ENCODE measurements around the gene PLD4.

Gene PLD4

DNA sequence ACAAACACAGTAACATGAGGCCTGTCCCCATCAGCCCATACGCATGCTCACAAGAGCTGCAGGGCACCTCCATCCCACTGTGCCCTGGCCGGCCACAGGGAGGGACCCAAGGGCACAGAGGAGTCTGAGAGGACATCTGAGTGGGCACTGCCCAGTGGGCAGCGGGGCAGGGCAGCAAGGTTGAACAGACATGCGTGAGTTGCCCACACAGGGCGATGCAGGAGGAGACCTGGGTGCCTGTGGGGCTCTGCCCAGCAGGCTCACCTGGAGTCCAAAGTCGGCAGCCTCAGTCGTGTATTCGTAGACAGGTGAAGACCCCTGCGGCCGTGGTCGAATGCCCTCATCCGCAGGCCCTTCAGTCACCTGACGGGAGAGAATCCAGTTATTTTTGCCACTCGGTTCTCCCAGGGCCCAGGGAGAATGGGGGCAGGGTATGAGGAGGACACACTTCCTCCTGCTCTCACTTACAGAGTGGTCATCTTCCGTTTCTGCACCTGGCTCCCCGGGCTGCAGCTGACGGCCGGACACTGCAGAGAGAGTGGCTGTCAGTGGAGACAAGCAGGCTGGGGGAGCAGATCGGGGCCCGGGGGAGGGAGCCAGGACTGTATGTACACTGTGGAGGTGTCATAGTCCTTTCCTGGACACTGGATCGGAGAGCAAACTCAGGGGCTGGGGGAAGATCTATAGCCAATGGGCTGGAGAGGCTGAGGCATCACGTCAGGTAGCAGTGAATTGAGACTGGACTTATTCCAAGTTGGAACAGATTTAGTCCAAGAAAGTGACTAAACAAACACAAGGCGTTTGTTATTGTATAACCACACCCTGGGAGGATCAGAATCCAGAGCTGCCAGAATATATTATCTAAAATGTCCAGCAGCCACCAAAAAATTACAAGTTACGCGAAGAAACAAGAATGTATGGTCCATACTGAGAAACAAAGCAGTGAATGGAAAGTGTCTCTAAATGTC lies 32.8 kb downstream of the PLD4 start:
- DNase-seq = no peak

DNA sequence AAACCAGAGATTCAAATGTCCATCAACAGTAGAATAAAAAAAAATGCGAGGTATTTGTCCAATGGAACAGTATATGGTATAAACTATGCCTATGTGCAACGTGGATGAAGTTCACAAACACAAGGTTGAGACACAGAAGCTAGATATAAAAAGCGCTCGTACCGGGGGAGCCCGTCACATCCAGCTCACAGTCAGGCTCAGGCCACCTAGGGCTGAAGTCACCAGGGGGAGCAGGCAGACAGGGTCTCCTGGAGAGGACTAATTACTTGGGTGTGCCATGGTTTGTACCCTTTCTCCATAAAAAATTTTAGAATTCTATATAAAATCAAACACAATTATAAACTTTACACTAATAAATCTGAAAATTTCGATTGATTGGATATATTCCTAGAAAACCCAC lies 39.9 kb downstream of the PLD4 start:
- no peak for DNase-seq

DNA sequence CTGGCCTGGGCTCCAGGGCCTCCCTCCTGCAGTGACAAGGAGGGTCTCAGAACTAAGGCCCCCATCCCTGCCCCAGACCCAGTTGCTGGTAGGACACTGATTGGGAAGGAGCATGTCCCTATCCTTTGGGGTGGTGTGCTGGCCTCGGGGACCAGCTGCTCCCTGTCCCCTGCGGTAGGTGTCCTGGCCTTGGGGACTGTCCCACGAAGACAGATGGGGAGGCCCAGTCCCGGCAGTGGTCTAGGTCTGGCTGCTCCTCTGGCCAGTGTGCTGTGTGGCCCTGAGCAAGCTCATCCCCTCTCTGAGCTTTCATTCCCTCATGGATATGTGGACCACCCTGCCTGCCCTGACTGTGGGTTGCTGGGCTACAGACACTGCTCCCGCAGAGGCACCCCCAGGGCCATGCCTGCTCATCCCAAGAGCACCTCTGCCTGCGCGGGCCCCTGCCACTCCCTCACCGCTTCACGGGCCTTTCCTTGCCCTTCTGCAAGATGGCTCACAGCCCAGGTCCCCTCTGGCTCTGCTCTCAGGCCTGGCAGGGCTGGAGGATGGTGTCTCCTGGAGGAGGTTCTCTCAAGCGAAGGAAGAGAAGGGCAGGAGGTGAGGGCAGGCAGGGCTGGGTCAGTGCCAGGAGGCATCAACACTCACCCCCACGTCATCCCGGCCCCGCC lies 41.0 kb downstream of the PLD4 start:
- no peak for DNase-seq

DNA sequence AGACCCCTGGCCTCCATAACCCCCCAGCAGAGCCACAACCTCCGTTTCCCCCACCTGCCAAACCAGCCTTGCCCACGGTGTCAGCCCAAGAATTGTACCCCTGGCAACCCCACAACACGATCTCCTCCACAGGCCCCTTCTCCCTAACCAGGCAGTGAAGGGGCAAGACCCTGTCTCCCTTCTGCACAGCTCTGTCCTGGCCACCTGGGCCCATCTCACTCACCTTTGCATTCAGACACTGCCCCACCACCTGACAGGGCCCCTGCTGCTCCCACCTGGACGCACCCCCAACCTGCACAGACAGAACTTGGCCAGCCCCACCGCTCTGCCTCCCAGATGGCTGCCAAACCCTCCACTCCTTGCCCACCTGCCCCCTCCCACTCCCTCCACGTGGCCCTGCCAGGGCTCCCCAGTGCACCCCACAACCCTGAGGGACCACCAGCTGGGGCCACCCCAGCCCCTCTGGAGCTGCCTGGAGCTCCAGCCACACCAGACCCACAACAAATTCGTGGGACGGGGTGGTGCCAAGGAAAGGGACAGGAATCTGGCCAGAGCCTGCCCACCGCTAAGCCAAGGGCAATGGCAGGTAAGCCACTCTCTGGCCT lies 41.7 kb downstream of the PLD4 start:
- DNase-seq = no peak

DNA sequence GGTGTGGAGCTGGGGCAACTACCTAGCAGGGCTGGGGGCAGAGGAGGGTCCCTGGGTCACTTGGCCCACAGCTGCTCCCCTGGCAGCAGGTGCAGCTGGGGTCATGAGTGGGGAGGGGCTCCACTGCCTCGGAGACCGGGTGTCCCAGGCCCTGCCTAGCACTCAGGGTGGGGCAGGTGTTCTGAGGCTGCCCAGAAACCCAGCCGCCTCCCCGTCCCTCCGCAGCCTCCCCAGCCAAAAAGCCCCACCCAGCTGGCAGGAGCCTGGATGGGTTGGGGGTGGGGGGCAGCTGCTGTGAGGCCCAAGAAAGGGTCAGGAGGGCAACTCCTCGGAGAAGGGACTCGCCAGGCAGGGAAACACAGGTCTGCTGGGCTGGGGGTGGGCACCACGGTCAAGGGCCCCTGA lies 42.3 kb downstream of the PLD4 start:
- no peak for DNase-seq

DNA sequence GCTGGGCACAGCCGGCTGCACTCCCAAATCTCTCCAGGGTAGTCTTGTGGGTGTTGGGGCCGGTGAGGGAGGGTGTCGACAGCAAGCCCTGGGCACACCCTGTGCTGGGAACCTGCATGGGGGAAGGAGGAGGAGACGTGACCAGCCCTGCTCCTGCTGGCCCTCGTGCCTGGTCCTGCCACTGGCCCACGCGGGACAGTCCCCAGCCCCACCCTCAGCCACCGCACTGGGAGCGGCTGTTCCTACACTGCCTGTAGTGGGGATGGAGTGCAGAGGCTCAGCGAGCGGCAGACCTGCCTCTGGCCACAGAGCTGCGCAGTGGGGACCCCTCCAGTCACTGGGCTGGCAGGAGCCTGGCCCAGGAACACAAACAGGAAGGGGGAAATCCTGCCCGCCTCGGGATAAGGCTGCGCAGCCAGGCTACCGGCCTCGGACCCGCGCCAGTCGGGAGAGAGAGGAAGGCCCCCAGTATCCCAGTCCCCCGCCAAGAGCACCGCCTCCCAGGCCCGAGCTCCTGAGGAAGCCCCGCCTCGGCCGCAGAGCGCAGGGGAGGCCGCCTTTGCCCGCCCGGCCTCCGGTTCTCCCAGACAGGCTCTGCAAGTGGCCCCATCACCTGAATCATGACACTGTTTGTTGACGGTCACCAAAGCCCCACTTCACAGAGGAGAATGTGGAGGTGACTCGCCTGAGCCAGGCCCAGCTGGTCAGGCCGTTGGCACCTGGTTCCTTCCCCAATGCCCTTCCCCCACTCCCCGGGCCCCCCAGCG lies 42.9 kb downstream of the PLD4 start:
- no peak for DNase-seq

DNA sequence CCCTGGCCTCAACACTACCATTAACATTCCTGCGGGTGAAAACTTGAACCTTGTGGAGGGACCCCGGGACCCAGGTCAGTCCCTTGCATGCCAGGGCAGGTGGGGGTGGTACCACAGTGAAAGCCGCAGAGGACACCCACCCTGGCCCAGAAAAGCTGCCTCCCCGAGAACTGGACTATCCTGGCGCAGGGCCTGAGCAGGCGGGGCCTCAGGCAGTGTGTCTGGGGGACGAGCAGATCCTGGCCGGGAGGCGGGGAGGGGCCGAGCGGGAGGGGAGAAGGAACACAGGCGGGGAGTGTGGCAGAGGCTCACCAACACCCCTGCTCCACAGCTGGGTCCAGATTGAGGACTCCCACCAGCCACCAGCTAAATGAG lies 43.5 kb downstream of the PLD4 start:
- no peak for DNase-seq

DNA sequence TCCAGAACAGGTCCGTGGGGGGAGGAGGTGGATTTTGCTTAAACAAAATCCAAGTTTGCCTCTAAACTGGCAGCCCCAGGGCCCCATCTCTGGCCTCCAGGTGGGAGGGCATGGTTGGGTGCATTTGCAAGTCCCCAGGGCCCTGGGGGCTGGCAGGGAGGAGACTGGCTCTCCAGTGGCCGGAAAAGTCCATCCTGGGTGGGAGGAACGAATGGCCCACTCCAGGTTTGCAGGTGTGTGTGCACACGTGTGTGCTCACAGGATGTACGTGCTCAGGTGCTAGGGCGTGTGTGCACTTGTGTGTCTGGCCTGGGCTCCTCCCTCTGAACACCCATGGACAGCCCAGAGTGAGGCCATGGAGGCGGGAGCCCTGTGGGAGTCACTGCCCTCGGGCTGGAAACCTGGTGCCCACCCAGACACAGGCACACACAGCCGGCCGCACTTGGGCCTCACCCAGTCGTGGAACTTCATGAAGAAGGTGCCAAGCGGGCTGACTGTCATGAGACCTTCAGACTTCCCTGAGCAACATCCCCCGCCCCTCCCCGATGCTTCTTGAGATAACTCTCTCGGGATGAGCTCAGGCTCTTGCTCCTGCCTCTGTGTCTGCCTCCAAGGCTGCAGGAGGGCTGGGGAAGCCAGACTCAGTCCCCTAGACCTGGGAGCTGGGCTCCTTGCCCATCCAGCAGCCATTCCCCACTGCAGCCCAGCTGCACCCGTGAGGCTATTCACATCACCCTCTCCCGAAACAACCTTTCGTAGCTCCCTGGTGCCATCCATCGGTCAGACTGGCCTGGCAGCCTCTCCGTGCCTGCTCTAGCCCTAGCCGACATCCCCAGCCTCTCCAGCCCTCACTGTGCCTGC lies 44.1 kb downstream of the PLD4 start:
- DNase-seq = no peak

DNA sequence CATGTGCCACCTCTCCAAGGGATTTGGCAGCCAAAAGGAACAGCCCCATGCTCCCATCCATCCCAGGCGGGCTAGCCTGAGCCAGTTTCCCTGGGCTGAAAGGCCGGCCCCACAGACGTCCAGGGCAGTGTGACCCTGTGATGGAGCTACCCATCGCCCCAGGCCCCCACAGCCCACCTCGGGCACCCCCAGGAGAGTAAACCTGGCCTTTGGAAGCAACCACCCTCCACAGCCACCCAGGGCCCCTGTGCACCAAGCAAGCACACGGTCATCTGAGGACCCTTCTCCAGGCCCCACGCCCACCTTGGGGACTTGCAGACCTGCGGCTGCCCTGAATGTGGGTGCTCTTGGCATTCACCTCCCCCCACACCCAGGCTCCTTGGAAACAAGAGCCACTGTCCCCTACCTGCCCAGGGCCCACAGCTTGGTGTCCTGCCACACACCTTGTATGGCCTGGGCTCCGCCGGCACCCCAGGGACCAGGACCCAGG lies 45.1 kb downstream of the PLD4 start:
- no peak for DNase-seq

DNA sequence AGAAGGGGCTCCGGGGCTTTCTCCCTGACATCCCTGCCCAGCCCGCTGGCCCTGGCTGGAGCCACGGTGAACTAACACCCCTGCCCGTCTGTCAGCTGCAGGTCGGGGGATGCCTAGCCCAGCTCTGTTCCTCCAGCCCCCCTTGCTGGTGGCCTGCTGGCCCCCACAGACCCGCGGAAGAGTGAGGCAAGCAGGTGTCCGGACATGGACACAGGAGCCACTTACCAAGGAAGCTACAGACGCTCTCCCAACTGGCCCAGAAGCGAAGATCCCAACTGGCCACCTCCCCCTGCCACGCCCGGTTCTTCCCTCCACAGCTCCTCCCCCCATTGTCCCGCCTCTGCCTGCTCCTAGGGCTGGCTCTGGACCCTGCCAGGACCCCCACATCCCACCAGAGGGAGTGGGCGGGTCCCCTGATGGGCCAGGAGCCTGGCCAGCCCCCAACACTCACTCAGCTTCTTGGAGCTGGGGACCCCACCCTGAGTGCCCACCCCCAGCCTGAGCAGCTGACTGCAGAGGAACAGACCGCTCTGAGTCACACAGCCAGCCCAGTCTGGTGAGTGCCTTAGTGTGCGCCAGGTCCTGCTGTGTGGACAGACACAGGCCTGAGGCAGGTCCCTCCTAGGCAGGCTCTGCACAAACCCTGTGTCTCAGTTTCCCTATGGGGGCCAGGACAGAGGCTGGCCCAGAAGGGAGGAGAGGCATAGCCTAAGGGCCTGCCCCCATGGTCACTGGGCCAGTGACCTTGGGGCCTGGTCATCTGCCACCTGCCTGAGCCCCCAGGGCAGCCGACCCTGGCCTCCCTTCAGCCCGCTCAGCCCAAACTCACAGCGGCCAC lies 45.8 kb downstream of the PLD4 start:
- DNase-seq = no peak

DNA sequence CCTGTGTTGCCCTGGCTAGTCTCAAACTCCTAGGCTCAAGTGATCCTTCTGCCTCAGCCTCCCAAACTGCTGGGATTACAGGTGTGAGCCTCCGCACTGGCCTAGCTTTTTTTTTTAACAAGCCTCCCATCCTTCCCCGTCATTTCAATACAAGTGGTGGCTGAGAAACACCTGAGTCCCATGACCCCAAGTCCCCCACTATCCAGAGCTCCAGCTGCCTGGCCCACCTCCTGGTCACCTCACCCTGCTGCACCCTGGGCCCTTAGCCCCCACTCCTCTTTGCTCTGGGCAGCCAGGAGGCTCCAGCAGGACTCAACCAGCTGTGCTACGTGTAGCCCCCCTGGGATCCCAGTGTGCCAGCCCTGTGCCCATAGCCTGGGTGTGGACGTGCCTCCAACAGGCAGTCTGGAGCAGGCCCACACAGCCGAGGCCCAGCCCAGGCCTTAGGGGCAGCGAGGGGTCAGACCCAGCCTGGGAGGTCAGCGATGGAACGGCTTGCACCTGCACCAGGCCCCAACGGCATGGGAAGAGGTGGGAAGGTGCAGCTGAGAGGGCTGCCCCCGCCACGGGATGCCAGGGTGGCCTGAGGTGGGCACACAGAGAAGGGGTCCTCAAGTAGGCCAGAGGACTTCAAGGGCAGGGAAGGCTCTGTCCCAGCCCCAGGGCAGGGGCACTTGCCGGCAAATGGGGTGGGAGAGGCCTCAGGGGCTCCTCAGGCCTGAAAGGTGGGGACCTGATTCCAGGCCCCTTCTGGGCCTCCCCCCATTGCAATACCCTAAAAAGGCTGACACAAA lies 47.0 kb downstream of the PLD4 start:
- no peak for DNase-seq

DNA sequence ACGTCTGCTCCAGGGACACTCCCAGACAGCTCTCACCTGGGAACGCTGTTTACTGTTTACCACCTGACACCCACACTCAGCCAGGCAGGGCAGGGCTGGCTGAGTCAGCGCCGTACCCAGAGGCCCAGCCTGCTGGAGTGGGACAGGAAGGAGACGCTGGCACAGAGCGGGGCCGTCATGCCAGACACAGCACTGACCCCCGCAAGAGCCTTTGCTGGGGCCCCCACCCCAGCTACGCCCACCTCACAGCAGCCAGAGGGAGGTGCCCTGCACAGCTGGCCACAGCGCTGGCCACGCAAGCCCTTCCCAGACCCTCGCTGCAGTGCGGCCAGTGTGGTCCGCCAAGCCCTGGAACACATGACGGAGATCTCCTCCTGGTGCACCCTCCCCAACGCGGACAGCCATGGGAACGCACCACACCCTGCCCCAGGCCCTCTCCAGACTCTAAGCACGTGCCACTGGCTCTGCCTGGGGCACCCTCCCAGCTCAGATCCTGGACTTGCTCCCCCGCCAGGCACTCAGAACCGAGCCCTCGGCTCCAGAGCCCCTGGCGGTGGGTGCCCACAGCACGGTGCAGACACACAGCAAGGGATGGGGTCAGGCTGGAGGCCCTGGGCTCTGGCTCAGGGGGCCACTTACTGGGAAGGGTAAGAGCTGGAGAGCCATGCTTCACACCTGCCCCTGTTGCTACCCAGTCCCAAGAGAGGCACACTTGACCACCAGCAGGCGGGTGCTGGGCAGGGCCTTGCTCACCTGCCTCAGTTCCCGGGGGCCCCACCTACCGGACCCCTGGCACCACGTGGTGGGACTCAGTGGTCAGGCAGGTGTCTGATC lies 47.8 kb downstream of the PLD4 start:
- no peak for DNase-seq

DNA sequence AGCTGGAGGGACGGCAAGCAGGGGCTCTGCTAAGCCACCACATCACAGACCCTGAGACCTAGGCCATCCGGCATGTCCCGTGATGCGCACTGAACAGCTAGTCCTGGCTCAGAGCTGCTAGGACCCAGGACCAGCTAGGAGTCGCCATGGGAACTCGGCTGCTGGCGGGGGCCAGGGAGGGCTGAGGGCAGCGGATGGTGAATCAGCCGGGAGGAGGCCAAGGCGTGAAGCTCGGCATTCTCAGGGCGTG lies 48.4 kb downstream of the PLD4 start:
- DNase-seq = no peak

DNA sequence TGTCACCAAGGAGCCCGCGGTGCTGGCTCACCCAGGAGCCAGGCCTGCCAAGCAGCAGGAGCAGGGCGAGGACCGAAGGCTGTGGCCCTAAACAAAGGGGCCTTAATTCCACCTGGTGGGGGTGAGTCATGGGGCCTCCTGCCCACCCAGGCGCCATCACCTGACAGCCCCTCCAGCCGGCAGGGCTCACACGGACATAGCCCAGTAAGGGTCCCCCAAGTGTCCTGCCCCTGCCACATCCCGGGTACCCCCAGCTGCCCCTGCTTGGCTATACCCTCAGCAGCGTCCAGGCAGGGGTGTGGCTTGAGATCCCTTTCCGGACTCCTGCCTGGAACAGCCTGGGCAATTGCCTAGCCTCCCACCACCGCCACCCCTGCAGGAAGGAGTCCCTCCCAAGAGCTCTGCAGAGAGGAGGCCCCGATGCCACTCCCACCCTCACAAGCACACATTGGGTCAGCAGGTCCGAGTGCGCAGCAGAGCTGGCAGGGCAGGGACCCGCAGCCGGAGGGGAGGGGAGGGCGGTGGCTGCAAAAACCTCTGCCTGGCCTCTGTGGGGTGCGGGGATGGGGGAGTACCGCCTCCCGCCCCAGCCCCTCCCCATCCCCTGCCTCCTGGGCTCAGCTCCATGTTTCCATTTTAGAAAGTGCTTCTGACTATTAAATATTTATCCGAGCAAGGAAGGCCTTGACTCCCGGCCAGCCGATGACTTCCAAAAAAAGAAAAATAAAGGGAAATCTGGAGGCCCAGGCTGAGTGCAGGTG lies 48.9 kb downstream of the PLD4 start:
- DNase-seq = no peak

DNA sequence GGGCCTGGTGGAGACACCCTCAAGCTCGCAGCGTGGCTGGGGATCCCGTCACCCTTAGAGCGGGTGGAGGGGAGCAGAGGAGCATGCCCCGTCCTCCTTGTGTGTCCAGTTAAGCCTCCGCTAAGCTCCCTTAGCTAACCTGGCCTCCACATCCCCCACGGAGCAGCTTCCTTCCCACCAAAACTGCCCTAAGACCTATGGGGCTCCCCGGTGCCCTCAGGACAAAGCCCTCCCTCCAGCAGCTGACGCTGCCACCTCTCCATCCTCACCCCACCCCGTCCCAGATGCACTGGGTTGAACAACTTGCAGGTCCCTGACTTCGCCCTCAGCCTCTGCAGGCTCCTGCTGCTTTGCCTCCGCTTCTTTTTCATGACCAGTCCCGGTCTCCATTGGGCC lies 49.5 kb downstream of the PLD4 start:
- DNase-seq = no peak

DNA sequence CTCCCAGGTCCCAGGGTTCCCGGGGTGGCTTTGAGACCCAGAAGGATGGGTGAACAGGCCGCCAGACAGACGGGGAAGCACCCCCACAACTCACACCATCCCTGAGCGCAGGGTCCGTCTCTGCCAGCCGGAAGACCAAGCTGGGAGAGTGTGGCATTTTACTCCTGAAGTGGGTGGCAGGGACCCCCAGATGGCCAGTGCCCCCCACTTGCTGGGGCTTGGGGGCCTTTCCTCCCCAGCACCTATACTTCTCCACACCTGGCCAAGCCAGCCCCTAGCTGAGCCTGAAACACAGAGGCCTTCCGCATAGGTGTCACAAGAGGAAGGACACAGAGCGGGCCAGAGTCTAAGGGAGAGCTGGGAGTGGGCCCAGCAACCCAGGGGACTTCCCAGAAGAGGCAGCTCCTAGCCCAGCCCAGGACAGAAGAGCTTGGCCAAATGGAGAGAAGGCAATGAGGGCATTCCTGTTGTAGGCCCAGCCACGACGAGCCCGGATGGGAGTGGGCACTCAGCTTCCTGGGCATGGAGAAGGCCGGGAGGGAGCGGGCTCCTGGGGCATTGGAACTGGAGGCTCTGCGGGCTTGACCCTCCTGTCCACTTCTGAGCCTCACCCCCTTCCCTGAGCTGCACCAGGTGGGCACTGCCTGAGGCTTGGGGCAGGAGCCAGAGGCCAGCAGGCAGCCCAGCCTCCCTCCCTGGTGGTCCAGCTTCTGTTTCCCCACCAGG lies 50.1 kb downstream of the PLD4 start:
- no peak for DNase-seq

DNA sequence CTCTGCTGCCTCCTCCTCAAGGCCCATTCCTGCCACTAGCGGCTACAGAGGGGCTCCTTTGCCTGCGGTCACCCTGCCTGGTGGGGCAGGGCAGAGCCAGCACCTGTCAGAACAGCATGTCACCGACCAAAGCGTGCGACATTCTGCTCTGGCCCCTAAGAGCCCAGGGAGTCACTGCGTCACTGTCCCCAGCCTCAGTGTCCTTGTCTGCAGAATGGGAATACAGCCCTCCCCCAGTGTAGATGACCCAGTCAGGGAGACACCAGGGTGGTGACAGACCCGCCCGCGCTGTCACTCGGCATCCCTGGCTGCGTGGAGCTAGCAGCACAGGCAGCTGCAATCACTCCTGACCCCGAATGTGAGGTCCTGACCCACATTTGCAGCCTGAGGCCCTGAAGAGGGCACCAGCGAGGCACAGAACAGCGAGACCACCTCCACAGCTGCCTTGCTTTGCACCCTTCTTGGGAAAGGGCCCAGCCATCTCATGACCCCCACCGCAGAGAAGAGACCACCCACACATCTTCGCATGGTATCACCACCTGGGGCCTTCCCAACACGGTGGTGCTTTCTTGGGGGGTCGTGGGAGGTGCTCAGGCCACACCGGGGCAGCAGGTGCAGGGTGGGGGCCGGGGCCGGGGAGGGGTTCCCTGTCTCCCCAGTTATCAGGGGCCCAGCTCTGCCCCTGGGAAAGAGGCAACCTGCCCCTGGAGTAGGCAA lies 51.0 kb downstream of the PLD4 start:
- no peak for DNase-seq
